Measurements from ENCODE around the gene XYLT1.

The XYLT1 gene

GRCh38 chr16:17414916-17415315 lies 55.8 kb downstream of the XYLT1 start:
- H3K4me3 ChIP-seq (ENCODE audit: low read depth, low read length): no peak overlapping the region
- POLR2A ChIA-PET: no interaction called here

DNA sequence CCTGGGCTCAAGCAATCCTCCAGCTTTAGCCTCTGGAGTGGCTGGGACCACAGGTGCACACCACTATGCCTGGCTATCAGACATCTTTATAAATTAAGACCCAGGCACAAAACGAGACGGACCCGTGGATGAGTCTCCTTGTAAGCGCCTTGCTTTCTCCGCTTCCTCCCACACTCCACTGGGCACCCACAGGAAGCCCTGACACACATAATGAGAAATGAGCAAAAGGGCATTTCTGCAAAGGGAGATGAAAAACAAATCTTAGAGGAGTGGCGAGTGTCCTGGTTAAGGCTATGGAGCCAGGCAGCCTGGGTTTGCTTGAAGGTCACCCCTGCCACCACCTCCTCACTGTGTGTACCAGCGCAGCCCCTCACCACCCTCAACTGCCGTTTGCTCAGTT lies 56.3 kb downstream of the XYLT1 start:
- H3K4me3 ChIP-seq (ENCODE audit: low read depth, low read length): no peak overlapping the region
- no peak overlapping the region for H3K27ac ChIP-seq (ENCODE audit: extremely low read depth, low read depth, low read length)
- no peaks in the 10 kb centered on the region for H3K36me3 ChIP-seq (ENCODE audit: control insufficient read depth in 2 of 2, insufficient read depth in 1 of 2, low read length in 2 of 2)
- ChIA-PET POLR2A (no interaction called here), CTCF (no interaction called here)
- TF ChIP-seq ZNF223 (tag by site-specific recombination; IDR thresholded peaks at IDR 0.05) (no peak), ZNF558 (tag by site-specific recombination; IDR thresholded peaks at IDR 0.05) (no peak), ZNF214 (tag by site-specific recombination; IDR thresholded peaks at IDR 0.05; ENCODE audit: borderline replicate concordance) (no peak), WT1 (tag by site-specific recombination; IDR thresholded peaks at IDR 0.05) (no peak), ZNF140 (tag by site-specific recombination; IDR thresholded peaks at IDR 0.05) (no peak), ZSCAN16 (tag by site-specific recombination; IDR thresholded peaks at IDR 0.05) (no peak), ZEB2 (tag by site-specific recombination; IDR thresholded peaks at IDR 0.05) (no peak), RBAK (tag by site-specific recombination; IDR thresholded peaks at IDR 0.05) (no peak), SCRT2 (tag by site-specific recombination; IDR thresholded peaks at IDR 0.05) (no peak), ZNF585B (tag by site-specific recombination; IDR thresholded peaks at IDR 0.05) (no peak), ZNF777 (tag by site-specific recombination; IDR thresholded peaks at IDR 0.05; ENCODE audit: borderline replicate concordance) (no peak)
- TF ChIP-seq, protein P1, sequence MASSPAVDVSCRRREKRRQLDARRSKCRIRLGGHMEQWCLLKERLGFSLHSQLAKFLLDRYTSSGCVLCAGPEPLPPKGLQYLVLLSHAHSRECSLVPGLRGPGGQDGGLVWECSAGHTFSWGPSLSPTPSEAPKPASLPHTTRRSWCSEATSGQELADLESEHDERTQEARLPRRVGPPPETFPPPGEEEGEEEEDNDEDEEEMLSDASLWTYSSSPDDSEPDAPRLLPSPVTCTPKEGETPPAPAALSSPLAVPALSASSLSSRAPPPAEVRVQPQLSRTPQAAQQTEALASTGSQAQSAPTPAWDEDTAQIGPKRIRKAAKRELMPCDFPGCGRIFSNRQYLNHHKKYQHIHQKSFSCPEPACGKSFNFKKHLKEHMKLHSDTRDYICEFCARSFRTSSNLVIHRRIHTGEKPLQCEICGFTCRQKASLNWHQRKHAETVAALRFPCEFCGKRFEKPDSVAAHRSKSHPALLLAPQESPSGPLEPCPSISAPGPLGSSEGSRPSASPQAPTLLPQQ (tag by site-specific recombination; IDR thresholded peaks at IDR 0.05): no peak
- no peaks in the 10 kb centered on the region for H3K4me1 ChIP-seq (ENCODE audit: control insufficient read depth, insufficient read depth, low read length)
- H3K9me3 ChIP-seq (ENCODE audit: control insufficient read depth, insufficient read depth, low read depth, low read length): no peaks in the 10 kb centered on the region

More at GRCh38 chr16:17414916-17415315, 55.8 kb downstream of the XYLT1 start:
- CTCF ChIA-PET: no interaction called here
- Histone ChIP-seq H3K4me1 (ENCODE audit: control insufficient read depth, insufficient read depth, low read length) (no peaks in the 10 kb centered on the region), H3K9me3 (ENCODE audit: control insufficient read depth, insufficient read depth, low read depth, low read length) (no peaks in the 10 kb centered on the region), H3K27ac (ENCODE audit: extremely low read depth, low read depth, low read length) (no peak overlapping the region), H3K36me3 (ENCODE audit: control insufficient read depth in 2 of 2, insufficient read depth in 1 of 2, low read length in 2 of 2) (no peaks in the 10 kb centered on the region)
- TF ChIP-seq ZNF362 (tag by site-specific recombination; IDR thresholded peaks at IDR 0.05): no peak
- TF ChIP-seq, protein P2, sequence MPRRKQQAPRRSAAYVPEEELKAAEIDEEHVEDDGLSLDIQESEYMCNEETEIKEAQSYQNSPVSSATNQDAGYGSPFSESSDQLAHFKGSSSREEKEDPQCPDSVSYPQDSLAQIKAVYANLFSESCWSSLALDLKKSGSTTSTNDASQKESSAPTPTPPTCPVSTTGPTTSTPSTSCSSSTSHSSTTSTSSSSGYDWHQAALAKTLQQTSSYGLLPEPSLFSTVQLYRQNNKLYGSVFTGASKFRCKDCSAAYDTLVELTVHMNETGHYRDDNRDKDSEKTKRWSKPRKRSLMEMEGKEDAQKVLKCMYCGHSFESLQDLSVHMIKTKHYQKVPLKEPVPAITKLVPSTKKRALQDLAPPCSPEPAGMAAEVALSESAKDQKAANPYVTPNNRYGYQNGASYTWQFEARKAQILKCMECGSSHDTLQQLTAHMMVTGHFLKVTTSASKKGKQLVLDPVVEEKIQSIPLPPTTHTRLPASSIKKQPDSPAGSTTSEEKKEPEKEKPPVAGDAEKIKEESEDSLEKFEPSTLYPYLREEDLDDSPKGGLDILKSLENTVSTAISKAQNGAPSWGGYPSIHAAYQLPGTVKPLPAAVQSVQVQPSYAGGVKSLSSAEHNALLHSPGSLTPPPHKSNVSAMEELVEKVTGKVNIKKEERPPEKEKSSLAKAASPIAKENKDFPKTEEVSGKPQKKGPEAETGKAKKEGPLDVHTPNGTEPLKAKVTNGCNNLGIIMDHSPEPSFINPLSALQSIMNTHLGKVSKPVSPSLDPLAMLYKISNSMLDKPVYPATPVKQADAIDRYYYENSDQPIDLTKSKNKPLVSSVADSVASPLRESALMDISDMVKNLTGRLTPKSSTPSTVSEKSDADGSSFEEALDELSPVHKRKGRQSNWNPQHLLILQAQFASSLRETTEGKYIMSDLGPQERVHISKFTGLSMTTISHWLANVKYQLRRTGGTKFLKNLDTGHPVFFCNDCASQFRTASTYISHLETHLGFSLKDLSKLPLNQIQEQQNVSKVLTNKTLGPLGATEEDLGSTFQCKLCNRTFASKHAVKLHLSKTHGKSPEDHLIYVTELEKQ (tag by site-specific recombination; IDR thresholded peaks at IDR 0.05; ENCODE audit: borderline replicate concordance): no peak
- no peak for TF ChIP-seq BCL11A (tag by site-specific recombination; IDR thresholded peaks at IDR 0.05; ENCODE audit: low read depth)
- no peak for TF ChIP-seq ZNF239 (tag by site-specific recombination; IDR thresholded peaks at IDR 0.05)
- TF ChIP-seq ZNF248 (tag by site-specific recombination; IDR thresholded peaks at IDR 0.05): no peak
- TF ChIP-seq SALL2 (tag by site-specific recombination; IDR thresholded peaks at IDR 0.05; ENCODE audit: borderline replicate concordance): no peak
- TF ChIP-seq, protein P3, sequence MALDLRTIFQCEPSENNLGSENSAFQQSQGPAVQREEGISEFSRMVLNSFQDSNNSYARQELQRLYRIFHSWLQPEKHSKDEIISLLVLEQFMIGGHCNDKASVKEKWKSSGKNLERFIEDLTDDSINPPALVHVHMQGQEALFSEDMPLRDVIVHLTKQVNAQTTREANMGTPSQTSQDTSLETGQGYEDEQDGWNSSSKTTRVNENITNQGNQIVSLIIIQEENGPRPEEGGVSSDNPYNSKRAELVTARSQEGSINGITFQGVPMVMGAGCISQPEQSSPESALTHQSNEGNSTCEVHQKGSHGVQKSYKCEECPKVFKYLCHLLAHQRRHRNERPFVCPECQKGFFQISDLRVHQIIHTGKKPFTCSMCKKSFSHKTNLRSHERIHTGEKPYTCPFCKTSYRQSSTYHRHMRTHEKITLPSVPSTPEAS (tag by site-specific recombination; IDR thresholded peaks at IDR 0.05): no peak
- no peak for TF ChIP-seq RBAK (tag by site-specific recombination; IDR thresholded peaks at IDR 0.05)
- TF ChIP-seq ZNF184 (tag by site-specific recombination; IDR thresholded peaks at IDR 0.05): no peak

Measured in HEK293 (cell line).